ENCODE measurements around the gene ACVRL1. TPM values are rescaled to one million over a fixed set of nuclear protein-coding genes. Genes with fewer than 3 reads are reported as not detected.

ACVRL1 gene
- total RNA-seq, 1 experiment from 2014 or later: not detected

GRCh38 chr12:51869931-51870330 lies 37.4 kb upstream of the ACVRL1 start:
- H3T11ph ChIP-seq (ENCODE audit: low read length): no peak overlapping the region
- DNase-seq: no peak
- H4K91ac ChIP-seq (ENCODE audit: insufficient read length, low read depth, low read length): peak overlapping the region; percentile 53
- peaks cover 7% of the 10 kb centered on the region; the same call in 1 of the 2 replicates for H3K4me1 ChIP-seq (ENCODE audit: insufficient read depth, low read length)
- no peak overlapping the region for H3K23ac ChIP-seq (ENCODE audit: insufficient read length, low read depth, low read length)
- no peak overlapping the region for H2BK12ac ChIP-seq (ENCODE audit: insufficient read length, low read depth, low read length)
- no peak overlapping the region for H3K9ac ChIP-seq (ENCODE audit: extremely low read depth, insufficient read length, low read length)
- H4K5ac ChIP-seq (ENCODE audit: insufficient read length, low read depth, low read length): no peak overlapping the region
- H3K23me2 ChIP-seq (ENCODE audit: insufficient read length, low read depth, low read length, poor library complexity, severe bottlenecking): peaks cover 14% of the 10 kb centered on the region
- no peaks in the 10 kb centered on the region; a peak in 1 of 7 replicates for H3K36me3 Mint-ChIP-seq (ENCODE audit: insufficient read depth in 1 of 3, low read depth in 3 of 3)
- H3K27me3 Mint-ChIP-seq (ENCODE audit: low read depth): peaks cover 66% of the 10 kb centered on the region
- H3K4ac ChIP-seq (ENCODE audit: low read depth, low read length): no peak overlapping the region
- H2BK5ac ChIP-seq (ENCODE audit: insufficient read length, low read length): no peak overlapping the region
- H3K27ac ChIP-seq (ENCODE audit: insufficient read length, low read depth, low read length): no peak overlapping the region
- no peaks in the 10 kb centered on the region for H4K20me1 ChIP-seq (ENCODE audit: control insufficient read depth, insufficient read depth, insufficient read length)
- H2BK20ac ChIP-seq (ENCODE audit: low read depth, low read length, poor library complexity, severe bottlenecking): no peak overlapping the region
- peak overlapping the region; percentile 57 for H3K4me2 ChIP-seq (ENCODE audit: insufficient read depth, insufficient read length, low read length)
- no peak overlapping the region for H4K8ac ChIP-seq (replicated peaks; ENCODE audit: insufficient read length, low read depth, low read length)
- peaks cover 68 to 84% of the 10 kb centered on the region in 2 experiments for H3K4me1 Mint-ChIP-seq
- H3K56ac ChIP-seq (ENCODE audit: insufficient read length, low read depth, low read length): no peak overlapping the region
- H3K14ac ChIP-seq (ENCODE audit: insufficient read depth, low read length): peak overlapping the region; percentile 52; the same call in 1 of the 2 replicates
- H3K9me3 Mint-ChIP-seq: peaks cover 0 to 2% of the 10 kb centered on the region in 2 experiments; a peak in 1 of 5 replicates
- no peak overlapping the region for H2BK120ac ChIP-seq (ENCODE audit: low read depth, low read length, poor library complexity, severe bottlenecking)
- H3K4me3 Mint-ChIP-seq: peak overlapping the region; percentile 54 to 76
- no peak overlapping the region for H2BK15ac ChIP-seq (ENCODE audit: low read depth, low read length)
- H2AK5ac ChIP-seq (ENCODE audit: insufficient read length, low read length): no peak overlapping the region
- peak overlapping the region; percentile 47 for H3K18ac ChIP-seq (ENCODE audit: insufficient read length, low read depth, low read length)
- H2AFZ ChIP-seq (ENCODE audit: low read length): no peak overlapping the region
- peaks cover 13% of the 10 kb centered on the region; the same call in 1 of the 2 replicates for H3K27me3 ChIP-seq (ENCODE audit: insufficient read depth, low read length)
- no peaks in the 10 kb centered on the region for H3K9me3 ChIP-seq (ENCODE audit: control insufficient read depth, low read depth, low read length)
- peak overlapping the region in 2 of 3 experiments; percentile 70 to 86; a peak in 4 of 7 replicates for H3K27ac Mint-ChIP-seq
- no peaks in the 10 kb centered on the region for H3K79me1 ChIP-seq (ENCODE audit: insufficient read depth, low read depth, low read length, poor library complexity, severe bottlenecking)
- WGBS (ENCODE audit: extremely low coverage, insufficient read length, low lambda C conversion rate): no CpG with 5 or more reads among the region's 3 CpGs
- H3K79me2 ChIP-seq (ENCODE audit: insufficient read depth, low read length): no peaks in the 10 kb centered on the region
- TF ChIP-seq CTCF (conservative IDR thresholded peaks at IDR 0.05): no peak
